Right atrium auricular region (tissue), 2 donors: Measurements from ENCODE around the gene MYH14. TPM values are rescaled to one million over a fixed set of nuclear protein-coding genes. Genes with fewer than 3 reads are reported as not detected.
"Not testable (repeated sequence)": the region's sequence is repeated elsewhere in the genome, so short reads cannot be mapped to it uniquely, and the experiment has no call there.

Experiments
- DNase-seq: peaks from one replicate; pipeline ENCODE4 v3.0.0-alpha.2; 2019; ENCODE audit warnings: low spot score
- H3K27ac ChIP-seq, 2 donors: fragments of 200-600 bp; sonication (generic); 1 replicate in 1 of 2; 2 replicates in 1 of 2; pipeline ENCODE4 v1.5.1; 2016 to 2019
- H3K27me3 ChIP-seq, 2 donors: fragments of 200-600 bp; sonication (generic); one replicate each; pipeline versions ENCODE4 v1.5.1 to v1.6.0; 2017 to 2019
- H3K36me3 ChIP-seq: fragments of 200-600 bp; sonication (generic); one replicate; pipeline ENCODE4 v1.5.1; 2016
- H3K4me1 ChIP-seq, 2 donors: fragments of 200-600 bp; sonication (generic); one replicate each; pipeline versions ENCODE4 v1.5.1 to v1.6.0; 2017 to 2019
- H3K4me3 ChIP-seq, 2 donors: fragments of 200-600 bp; sonication (generic); 1 replicate in 1 of 2; 2 replicates in 1 of 2; pipeline ENCODE4 v1.5.1; 2017 to 2019; ENCODE audit warnings: mild to moderate bottlenecking in 1 of 2, moderate library complexity in 1 of 2
- H3K9me3 ChIP-seq, 2 donors: fragments of 200-600 bp; sonication (generic); one replicate each; pipeline ENCODE4 v1.5.1; 2019
- total RNA-seq, 2 donors: library from RNA; depleted of rRNA; stranded (reverse); fragments of >200 nt; gene quantifications; one replicate each; pipeline ENCODE4 v1.1.0, GENCODE V29; 2016
- TF ChIP-seq, protein P1 (sequence below), 2 donors: fragments of 200-600 bp; sonication (generic); IDR thresholded peaks; one replicate each; pipeline ENCODE4 v1.5.1; 2019; ENCODE audit warnings: antibody characterized with exemption in 2 of 2

Gene MYH14
- total RNA-seq, 2 donors from 2014 or later: 40.9 to 44.5 TPM

DNA sequence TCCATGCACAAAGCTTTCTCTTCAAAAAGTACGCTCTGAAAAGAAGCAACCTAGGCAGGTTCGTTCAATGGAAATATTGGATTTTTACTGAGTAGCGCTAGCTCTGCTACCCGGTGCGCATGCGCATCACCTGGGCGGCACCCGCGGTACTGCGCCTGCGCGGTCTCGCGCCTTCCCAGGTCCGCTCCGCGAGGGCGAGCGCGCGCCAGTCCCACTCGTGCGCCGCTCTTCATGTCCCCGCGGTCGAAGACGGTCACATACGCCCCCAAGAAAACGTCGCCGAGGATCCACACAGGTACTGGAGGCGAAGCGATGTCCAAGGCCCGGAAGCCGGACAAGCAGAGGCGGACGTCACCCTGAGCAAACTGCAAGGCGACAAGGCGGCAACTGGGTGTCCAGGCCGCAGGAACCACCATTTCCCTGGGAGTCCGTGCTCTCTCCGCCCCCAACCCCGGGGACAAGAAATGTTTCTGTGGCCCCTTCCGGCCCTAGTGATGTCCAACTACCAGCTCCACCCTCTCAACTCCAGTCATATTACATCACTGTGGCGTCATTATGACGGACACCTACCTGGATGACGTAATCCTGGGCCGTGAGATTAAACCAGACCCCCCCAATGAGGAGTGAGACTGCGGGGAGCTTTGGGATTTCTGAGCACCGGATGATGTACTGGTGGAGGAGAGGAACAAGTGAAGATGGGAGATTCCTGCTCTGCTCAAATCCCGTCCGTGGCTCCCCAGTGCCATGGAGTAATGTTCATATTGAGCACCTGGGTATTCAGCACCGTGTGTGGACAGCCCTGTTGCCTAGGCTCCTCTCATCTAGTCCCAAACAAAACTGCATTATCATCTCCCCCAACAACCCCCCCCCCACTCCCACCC is 130.6 kb downstream of the MYH14 start:
- peak; percentile 64 for DNase-seq
- TF ChIP-seq, protein P1, sequence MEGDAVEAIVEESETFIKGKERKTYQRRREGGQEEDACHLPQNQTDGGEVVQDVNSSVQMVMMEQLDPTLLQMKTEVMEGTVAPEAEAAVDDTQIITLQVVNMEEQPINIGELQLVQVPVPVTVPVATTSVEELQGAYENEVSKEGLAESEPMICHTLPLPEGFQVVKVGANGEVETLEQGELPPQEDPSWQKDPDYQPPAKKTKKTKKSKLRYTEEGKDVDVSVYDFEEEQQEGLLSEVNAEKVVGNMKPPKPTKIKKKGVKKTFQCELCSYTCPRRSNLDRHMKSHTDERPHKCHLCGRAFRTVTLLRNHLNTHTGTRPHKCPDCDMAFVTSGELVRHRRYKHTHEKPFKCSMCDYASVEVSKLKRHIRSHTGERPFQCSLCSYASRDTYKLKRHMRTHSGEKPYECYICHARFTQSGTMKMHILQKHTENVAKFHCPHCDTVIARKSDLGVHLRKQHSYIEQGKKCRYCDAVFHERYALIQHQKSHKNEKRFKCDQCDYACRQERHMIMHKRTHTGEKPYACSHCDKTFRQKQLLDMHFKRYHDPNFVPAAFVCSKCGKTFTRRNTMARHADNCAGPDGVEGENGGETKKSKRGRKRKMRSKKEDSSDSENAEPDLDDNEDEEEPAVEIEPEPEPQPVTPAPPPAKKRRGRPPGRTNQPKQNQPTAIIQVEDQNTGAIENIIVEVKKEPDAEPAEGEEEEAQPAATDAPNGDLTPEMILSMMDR (IDR thresholded peaks at IDR 0.05): no peak
- H3K36me3 ChIP-seq: no peaks in the 10 kb centered on the region
- no peaks in the 10 kb centered on the region for H3K27me3 ChIP-seq
- H3K4me1 ChIP-seq: peaks cover 0 to 40% of the 10 kb centered on the region in 2 donors
- peak overlapping the region; percentile 62 to 77 for H3K27ac ChIP-seq
- H3K4me3 ChIP-seq: peak overlapping the region; percentile 41 to 44
- H3K9me3 ChIP-seq: no peaks in the 10 kb centered on the region

DNA sequence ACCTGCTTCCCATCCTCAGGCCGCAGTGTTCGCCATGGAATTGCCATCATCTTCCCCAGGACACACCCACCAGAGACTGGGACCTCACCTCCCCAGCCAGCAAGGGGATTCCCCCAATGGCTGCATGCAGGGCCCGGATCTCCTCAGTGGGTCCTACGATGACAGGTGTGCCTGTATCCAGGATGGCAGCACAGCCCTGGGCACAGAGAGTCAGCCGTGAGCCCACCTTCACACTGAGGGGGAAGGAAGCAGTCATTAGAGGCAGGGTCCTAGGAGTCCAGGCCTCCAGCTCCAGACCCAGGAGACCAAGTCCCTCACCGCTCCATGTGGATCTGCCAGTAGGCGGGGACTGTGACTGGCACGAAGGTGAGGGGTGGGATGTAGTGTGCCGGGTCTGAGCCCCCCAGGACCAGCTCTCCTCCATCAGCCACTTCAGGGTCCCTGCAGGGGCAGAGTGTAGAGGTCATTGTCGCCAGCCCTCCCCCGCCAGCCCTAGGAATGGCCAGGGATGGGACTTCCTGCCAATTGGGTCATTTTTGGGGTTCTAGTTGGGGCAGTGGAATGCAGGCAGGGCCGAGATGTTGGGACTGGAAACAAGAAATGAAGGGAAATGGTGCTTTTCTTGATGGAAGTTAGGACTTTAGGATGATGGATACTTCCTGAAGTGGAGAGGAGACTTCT is 131.5 kb downstream of the MYH14 start:
- no peaks in the 10 kb centered on the region for H3K9me3 ChIP-seq
- H3K36me3 ChIP-seq: no peaks in the 10 kb centered on the region
- no peak overlapping the region for H3K27ac ChIP-seq
- H3K4me1 ChIP-seq: peaks cover 0 to 33% of the 10 kb centered on the region in 2 donors
- TF ChIP-seq, protein P1 (IDR thresholded peaks at IDR 0.05): no peak
- no peak overlapping the region for H3K4me3 ChIP-seq
- no peak for DNase-seq
- H3K27me3 ChIP-seq: no peaks in the 10 kb centered on the region

DNA sequence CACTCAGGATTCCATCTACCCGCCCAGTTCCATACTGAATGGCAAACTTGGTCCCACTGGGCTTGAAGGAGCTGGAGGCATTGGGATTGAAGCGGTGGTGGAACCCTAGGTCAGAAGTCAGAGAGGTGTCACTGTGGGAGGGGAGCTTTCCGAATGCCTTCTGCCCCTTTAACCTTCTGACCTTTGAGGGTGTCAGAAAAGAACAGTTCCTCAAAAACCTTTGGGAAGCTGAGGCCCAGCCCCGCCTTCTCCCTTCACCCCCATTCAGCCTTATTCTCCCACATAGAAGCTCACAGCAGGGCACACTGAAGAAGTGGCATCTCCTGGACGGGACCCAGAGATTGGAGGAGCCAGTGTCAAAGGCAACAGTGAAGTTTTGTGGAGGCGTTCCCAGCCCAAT is 133.6 kb downstream of the MYH14 start:
- H3K4me1 ChIP-seq: peaks cover 0 to 17% of the 10 kb centered on the region in 2 donors
- not testable (repeated sequence) for H3K27me3 ChIP-seq, H3K36me3 ChIP-seq, DNase-seq, H3K9me3 ChIP-seq, H3K27ac ChIP-seq, H3K4me3 ChIP-seq

DNA sequence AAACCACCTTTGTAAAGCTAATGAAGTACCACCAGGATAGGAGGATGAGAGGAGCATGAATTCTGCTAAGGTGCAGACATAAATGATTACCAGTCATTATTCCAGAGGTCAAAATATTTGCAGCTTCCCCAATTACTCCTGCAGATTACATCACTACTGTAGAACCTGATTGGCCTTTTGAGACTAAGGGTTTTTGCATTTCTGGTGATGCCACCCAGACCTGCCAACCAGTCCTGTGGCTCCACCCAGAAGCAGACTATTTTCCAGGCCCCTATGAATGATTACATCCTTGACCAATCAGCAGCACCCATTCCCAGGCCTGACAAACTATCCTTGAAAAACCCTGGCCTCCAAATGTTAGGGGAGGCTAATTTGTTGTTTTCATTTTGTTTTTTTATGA is 136.9 kb downstream of the MYH14 start:
- Histone ChIP-seq H3K36me3 (no peaks in the 10 kb centered on the region), H3K9me3 (peaks cover 0 to 6% of the 10 kb centered on the region in 2 donors), H3K4me3 (no peak overlapping the region), H3K27me3 (no peaks in the 10 kb centered on the region), H3K4me1 (no peaks in the 10 kb centered on the region), H3K27ac (no peak overlapping the region)
- DNase-seq: no peak
- TF ChIP-seq, protein P1 (IDR thresholded peaks at IDR 0.05): no peak

DNA sequence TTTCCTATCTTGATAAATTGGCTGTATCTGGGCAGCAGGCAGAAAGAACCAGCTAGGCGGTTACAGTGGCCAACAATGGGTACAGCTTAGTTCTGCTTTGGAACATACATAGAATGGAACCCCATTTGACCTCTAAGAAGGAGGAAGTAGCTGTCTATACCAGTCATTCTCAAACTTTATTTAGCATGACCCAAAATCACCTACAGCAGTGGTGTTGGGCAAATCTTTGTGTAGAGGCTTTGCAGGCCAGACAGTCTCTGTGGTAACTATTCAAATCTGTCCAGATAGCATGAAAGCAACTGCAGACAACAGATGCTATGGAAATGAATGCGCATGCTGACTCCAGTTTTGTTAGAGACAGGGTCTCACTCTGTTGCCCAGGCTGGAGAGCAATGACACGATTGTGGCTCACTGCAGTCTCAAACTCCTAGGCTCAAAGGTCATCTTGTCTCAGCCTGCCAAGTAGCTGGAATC is 137.7 kb downstream of the MYH14 start:
- Histone ChIP-seq H3K27me3 (no peaks in the 10 kb centered on the region), H3K27ac (no peak overlapping the region), H3K9me3 (peaks cover 0 to 7% of the 10 kb centered on the region in 2 donors), H3K4me3 (no peak overlapping the region), H3K4me1 (no peaks in the 10 kb centered on the region), H3K36me3 (no peaks in the 10 kb centered on the region)
- TF ChIP-seq, protein P1 (IDR thresholded peaks at IDR 0.05): no peak
- no peak for DNase-seq

DNA sequence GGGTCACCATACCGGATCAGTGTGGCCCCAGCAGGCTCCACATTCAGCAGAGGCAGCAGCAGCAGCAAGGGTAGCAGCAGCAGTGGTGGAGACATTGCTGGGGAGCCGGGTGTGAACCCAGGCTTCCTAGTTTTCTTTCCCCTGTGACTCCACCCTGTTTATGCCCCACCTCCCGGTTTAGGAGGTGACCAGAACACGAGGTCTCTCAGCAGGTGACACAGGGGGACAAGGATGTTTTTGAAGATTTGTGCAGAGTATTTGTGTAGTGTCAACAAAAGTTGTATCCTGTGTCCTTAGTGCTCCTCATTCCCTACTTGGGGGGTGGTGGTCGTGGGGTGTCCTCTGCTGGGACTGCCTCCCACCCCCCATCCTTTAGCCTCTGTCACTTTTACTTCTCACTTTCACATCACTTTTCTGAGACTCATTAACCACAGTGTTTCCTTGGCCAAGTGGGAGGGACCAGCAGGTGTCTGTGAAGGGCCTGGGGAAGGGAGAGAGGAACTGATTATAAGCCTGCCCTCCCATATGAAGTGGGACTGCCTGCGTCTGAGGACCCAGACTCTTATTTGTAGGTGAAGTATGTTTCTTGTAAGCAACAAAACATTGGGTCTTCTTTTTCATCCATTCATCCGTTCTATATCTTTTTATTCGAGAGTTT is 141.4 kb downstream of the MYH14 start:
- H3K27ac ChIP-seq: no peak overlapping the region
- H3K4me3 ChIP-seq: no peak overlapping the region
- no peaks in the 10 kb centered on the region for H3K4me1 ChIP-seq
- H3K9me3 ChIP-seq: peaks cover 0 to 7% of the 10 kb centered on the region in 2 donors
- no peak for DNase-seq
- TF ChIP-seq, protein P1 (IDR thresholded peaks at IDR 0.05): no peak
- no peaks in the 10 kb centered on the region for H3K27me3 ChIP-seq
- no peaks in the 10 kb centered on the region for H3K36me3 ChIP-seq

DNA sequence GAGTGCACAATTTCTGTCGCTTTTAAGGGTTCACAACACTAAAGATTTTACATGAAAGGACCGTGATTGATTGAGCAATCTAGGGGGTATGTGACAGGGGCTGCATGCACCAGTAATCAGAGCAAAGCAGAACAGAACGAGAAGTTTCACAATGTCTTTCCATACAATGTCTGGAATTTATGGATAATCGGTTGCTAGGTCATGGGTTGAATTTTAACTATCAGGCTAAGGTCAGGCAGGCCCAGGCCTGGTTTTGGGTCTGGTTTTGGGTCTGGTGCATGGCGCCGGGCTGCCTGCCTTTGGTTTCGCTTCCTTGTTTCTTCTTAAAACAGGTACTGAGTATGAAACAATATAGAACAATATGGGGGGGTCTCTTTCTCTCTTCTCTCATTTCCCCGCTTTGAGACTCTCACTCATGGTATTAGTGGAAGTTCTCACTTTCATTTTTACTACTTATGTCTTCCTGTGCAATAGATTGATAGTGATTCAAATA is 143.7 kb downstream of the MYH14 start:
- not testable (repeated sequence) for H3K4me3 ChIP-seq, H3K9me3 ChIP-seq, DNase-seq, H3K4me1 ChIP-seq, H3K27me3 ChIP-seq, H3K27ac ChIP-seq, H3K36me3 ChIP-seq
